Neural cell (in vitro differentiated cells): ENCODE measurements around the gene IMMP2L. TPM values are rescaled to one million over a fixed set of nuclear protein-coding genes. Genes with fewer than 3 reads are reported as not detected.
"Not testable (repeated sequence)": the region's sequence is repeated elsewhere in the genome, so short reads cannot be mapped to it uniquely, and the experiment has no call there.

ENCODE experiments used
- H2AFZ ChIP-seq: fragments of 200-600, 300-800 bp; sonication (generic), shearing (Covaris generic); 2 replicates; pipeline ENCODE4 v1.6.0; 2014; ENCODE audit warnings: low read depth, mild to moderate bottlenecking, antibody characterized with exemption, low read length, moderate library complexity
- H3F3A ChIP-seq: fragments of 200-600 bp; shearing (Covaris generic); 2 replicates; pipeline ENCODE4 v1.6.1; 2016; ENCODE audit warnings: mild to moderate bottlenecking, moderate library complexity, mixed read lengths, antibody characterized with exemption, low read length; ENCODE audit not compliant: insufficient read depth, poor library complexity, severe bottlenecking
- H3K27ac ChIP-seq: fragments of 200-600, 300-800 bp; sonication (generic), shearing (Covaris generic); 2 replicates; pipeline ENCODE4 v1.5.1; 2014; ENCODE audit warnings: mild to moderate bottlenecking, low read length, moderate library complexity
- H3K27me3 ChIP-seq: fragments of 300-800, 200-600 bp; sonication (generic), shearing (Covaris generic); 2 replicates; pipeline ENCODE4 v1.6.0; 2014; ENCODE audit warnings: mild to moderate bottlenecking, low read depth, low read length, moderate library complexity; ENCODE audit not compliant: insufficient read depth
- H3K36me3 ChIP-seq: fragments of 300-800, 200-600 bp; sonication (generic), shearing (Covaris generic); 2 replicates; pipeline ENCODE4 v1.5.1; 2014; ENCODE audit warnings: mild to moderate bottlenecking, antibody characterized with exemption, low read length, moderate library complexity; ENCODE audit not compliant: insufficient read depth
- H3K4me2 ChIP-seq: fragments of 300-800, 200-600 bp; sonication (generic), shearing (Covaris generic); 2 replicates; pipeline ENCODE4 v1.6.0; 2014; ENCODE audit warnings: mild to moderate bottlenecking, low read length
- H3K4me3 ChIP-seq: fragments of 300-800, 200-600 bp; sonication (generic), shearing (Covaris generic); 2 replicates; pipeline ENCODE4 v1.5.1; 2014; ENCODE audit warnings: mild to moderate bottlenecking, low read length, moderate library complexity
- H3K79me2 ChIP-seq: fragments of 200-600 bp; shearing (Covaris generic); replicated peaks from 2 replicates; pipeline ENCODE4 v1.6.0; 2014; ENCODE audit warnings: mild to moderate bottlenecking, low read length, moderate library complexity; ENCODE audit not compliant: insufficient read depth
- H3K9ac ChIP-seq: fragments of 300-800, 200-600 bp; sonication (generic), shearing (Covaris generic); 2 replicates; pipeline ENCODE4 v1.6.1; 2016; ENCODE audit warnings: mild to moderate bottlenecking, low read length, mixed read lengths
- H3K9me2 ChIP-seq: fragments of 200-600 bp; shearing (Covaris generic); 2 replicates; pipeline ENCODE4 v1.6.1; 2016; ENCODE audit warnings: mild to moderate bottlenecking, low read length, mixed read lengths; ENCODE audit not compliant: insufficient read depth
- H3K9me3 ChIP-seq: fragments of 200-600, 300-800 bp; sonication (generic), shearing (Covaris generic); 2 replicates; pipeline ENCODE4 v1.6.1; 2016; ENCODE audit warnings: mild to moderate bottlenecking, mixed run types, low read length, moderate library complexity, mixed read lengths
- H4K20me1 ChIP-seq: fragments of 200-600 bp; shearing (Covaris generic); 2 replicates; pipeline ENCODE4 v1.6.1; 2016; ENCODE audit warnings: mild to moderate bottlenecking, mixed run types; ENCODE audit not compliant: insufficient read depth
- CTCF ChIP-seq: fragments of 450-650 bp; IDR thresholded peaks from 2 replicates; pipeline ENCODE4 v1.5.1; 2014; ENCODE audit warnings: antibody characterized with exemption, mild to moderate bottlenecking, moderate library complexity; ENCODE audit not compliant: poor library complexity, severe bottlenecking
- EP300 ChIP-seq: fragments of 450-650 bp; conservative IDR thresholded peaks from 2 replicates; pipeline ENCODE4 v1.6.1; 2014; ENCODE audit warnings: antibody characterized with exemption, mild to moderate bottlenecking, moderate library complexity; ENCODE audit not compliant: poor library complexity, severe bottlenecking
- EZH2 ChIP-seq: fragments of 200-600, 300-800 bp; shearing (Covaris generic), sonication (generic); IDR thresholded peaks from 2 replicates; pipeline ENCODE4 v1.6.1; 2014; ENCODE audit warnings: antibody characterized with exemption, low read length, borderline replicate concordance, mild to moderate bottlenecking; ENCODE audit not compliant: insufficient read depth, poor library complexity, severe bottlenecking
- MXI1 ChIP-seq: fragments of 450-650 bp; conservative IDR thresholded peaks from 2 replicates; pipeline ENCODE4 v1.6.1; 2014; ENCODE audit warnings: antibody characterized with exemption, mild to moderate bottlenecking; ENCODE audit not compliant: poor library complexity, severe bottlenecking
- POLR2AphosphoS5 ChIP-seq: IDR thresholded peaks from 2 replicates; pipeline ENCODE4 v1.6.1; 2012
- RAD21 ChIP-seq: fragments of 450-650 bp; conservative IDR thresholded peaks from 2 replicates; pipeline ENCODE4 v1.6.1; 2014; ENCODE audit warnings: antibody characterized with exemption, mild to moderate bottlenecking, moderate library complexity
- SMC3 ChIP-seq: fragments of 450-650 bp; conservative IDR thresholded peaks from 2 replicates; pipeline ENCODE4 v1.6.1; 2014; ENCODE audit warnings: antibody characterized with exemption, mild to moderate bottlenecking, moderate library complexity; ENCODE audit not compliant: poor library complexity
- TAF1 ChIP-seq: IDR thresholded peaks from 2 replicates; pipeline ENCODE4 v1.6.1; 2012; ENCODE audit warnings: low read depth
- polyA plus RNA-seq: library from polyadenylated mRNA; depleted of rRNA; stranded (reverse); fragments of >200 nt; gene quantifications from 2 replicates; pipeline ENCODE4 v1.2.3, GENCODE V29; 2014
- TF ChIP-seq, protein P1 (sequence below): IDR thresholded peaks from 2 replicates; pipeline ENCODE4 v1.6.1; 2012; ENCODE audit warnings: borderline replicate concordance

Gene IMMP2L
- polyA plus RNA-seq, 1 donor from 2014 or later: 9.7 TPM

GRCh38 chr7:111282626-111283025 is 279.7 kb downstream of the IMMP2L start:
- Histone ChIP-seq H3K27ac (no peak overlapping the region), H3K79me2 (no peaks in the 10 kb centered on the region), H3K4me2 (no peak overlapping the region), H3K9me3 (no peaks in the 10 kb centered on the region), H3K36me3 (no peaks in the 10 kb centered on the region), H3K4me3 (no peak overlapping the region), H3K27me3 (no peaks in the 10 kb centered on the region), H3K9ac (no peak overlapping the region), H2AFZ (no peak overlapping the region), H3F3A (no peaks in the 10 kb centered on the region), H4K20me1 (no peaks in the 10 kb centered on the region), H3K9me2 (no peaks in the 10 kb centered on the region)
- TF ChIP-seq EZH2 (no peak), EP300 (no peak), MXI1 (no peak), POLR2AphosphoS5 (no peak), RAD21 (no peak), SMC3 (no peak)
- TF ChIP-seq, protein P1, sequence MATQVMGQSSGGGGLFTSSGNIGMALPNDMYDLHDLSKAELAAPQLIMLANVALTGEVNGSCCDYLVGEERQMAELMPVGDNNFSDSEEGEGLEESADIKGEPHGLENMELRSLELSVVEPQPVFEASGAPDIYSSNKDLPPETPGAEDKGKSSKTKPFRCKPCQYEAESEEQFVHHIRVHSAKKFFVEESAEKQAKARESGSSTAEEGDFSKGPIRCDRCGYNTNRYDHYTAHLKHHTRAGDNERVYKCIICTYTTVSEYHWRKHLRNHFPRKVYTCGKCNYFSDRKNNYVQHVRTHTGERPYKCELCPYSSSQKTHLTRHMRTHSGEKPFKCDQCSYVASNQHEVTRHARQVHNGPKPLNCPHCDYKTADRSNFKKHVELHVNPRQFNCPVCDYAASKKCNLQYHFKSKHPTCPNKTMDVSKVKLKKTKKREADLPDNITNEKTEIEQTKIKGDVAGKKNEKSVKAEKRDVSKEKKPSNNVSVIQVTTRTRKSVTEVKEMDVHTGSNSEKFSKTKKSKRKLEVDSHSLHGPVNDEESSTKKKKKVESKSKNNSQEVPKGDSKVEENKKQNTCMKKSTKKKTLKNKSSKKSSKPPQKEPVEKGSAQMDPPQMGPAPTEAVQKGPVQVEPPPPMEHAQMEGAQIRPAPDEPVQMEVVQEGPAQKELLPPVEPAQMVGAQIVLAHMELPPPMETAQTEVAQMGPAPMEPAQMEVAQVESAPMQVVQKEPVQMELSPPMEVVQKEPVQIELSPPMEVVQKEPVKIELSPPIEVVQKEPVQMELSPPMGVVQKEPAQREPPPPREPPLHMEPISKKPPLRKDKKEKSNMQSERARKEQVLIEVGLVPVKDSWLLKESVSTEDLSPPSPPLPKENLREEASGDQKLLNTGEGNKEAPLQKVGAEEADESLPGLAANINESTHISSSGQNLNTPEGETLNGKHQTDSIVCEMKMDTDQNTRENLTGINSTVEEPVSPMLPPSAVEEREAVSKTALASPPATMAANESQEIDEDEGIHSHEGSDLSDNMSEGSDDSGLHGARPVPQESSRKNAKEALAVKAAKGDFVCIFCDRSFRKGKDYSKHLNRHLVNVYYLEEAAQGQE: no peak

DNA sequence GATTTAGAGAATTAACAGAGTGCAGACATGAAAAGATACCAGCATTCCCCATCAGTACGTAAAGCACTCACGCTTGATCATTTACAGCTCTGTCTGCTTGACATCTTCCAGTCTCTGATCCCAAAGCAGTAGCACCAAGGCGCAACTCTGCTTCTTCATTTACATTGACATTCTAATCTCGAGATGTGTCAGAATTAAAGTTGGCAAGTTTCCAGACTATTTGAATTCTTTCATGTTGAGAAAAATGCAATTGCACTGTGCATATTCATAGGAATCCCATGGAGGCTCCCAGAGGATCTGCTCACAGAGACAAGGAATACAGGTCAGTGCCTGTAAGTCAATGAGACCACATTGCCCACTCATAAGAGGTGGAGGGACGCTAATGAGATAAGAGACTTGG is 287.4 kb downstream of the IMMP2L start:
- Histone ChIP-seq H3K9ac (peak overlapping the region; percentile 39), H3K36me3 (no peaks in the 10 kb centered on the region), H3K9me2 (no peaks in the 10 kb centered on the region), H3K27me3 (no peaks in the 10 kb centered on the region), H3K79me2 (no peaks in the 10 kb centered on the region), H4K20me1 (no peaks in the 10 kb centered on the region), H3K27ac (peak overlapping the region; percentile 53), H3K4me3 (peak overlapping the region; percentile 40), H2AFZ (peak overlapping the region; percentile 17), H3K4me2 (peak overlapping the region; percentile 50), H3F3A (no peaks in the 10 kb centered on the region), H3K9me3 (no peaks in the 10 kb centered on the region)
- TF ChIP-seq RAD21 (no peak), EP300 (peak; percentile 40), POLR2AphosphoS5 (peak; percentile 31)

- Histone ChIP-seq H3K4me3 (no peak overlapping the region), H3K9me3 (no peaks in the 10 kb centered on the region), H4K20me1 (no peaks in the 10 kb centered on the region), H3K27me3 (no peaks in the 10 kb centered on the region), H3F3A (no peaks in the 10 kb centered on the region), H3K79me2 (no peaks in the 10 kb centered on the region), H3K36me3 (no peaks in the 10 kb centered on the region), H3K27ac (no peak overlapping the region), H2AFZ (no peak overlapping the region), H3K4me2 (no peak overlapping the region), H3K9ac (no peak overlapping the region), H3K9me2 (no peaks in the 10 kb centered on the region)
- TF ChIP-seq, protein P1: no peak
- TF ChIP-seq CTCF: no peak
- no peak for TF ChIP-seq RAD21
- no peak for TF ChIP-seq EZH2
- TF ChIP-seq EP300: no peak
- TF ChIP-seq MXI1: no peak
- no peak for TF ChIP-seq TAF1
- no peak for TF ChIP-seq SMC3
- no peak for TF ChIP-seq POLR2AphosphoS5
Observed at GRCh38 chr7:111272092-111272491, 290.2 kb downstream of the IMMP2L start.

GRCh38 chr7:111270794-111271193 is 291.5 kb downstream of the IMMP2L start:
- not testable (repeated sequence) for H3K9ac ChIP-seq, H3K79me2 ChIP-seq, H3K27ac ChIP-seq, H4K20me1 ChIP-seq, H3K9me2 ChIP-seq, H3K36me3 ChIP-seq, H2AFZ ChIP-seq, H3K4me3 ChIP-seq, H3K27me3 ChIP-seq, H3F3A ChIP-seq, H3K4me2 ChIP-seq, H3K9me3 ChIP-seq
